ENCODE measurements around the gene AUTS2. TPM values are rescaled to one million over a fixed set of nuclear protein-coding genes. Genes with fewer than 3 reads are reported as not detected.

AUTS2 gene
- polyA plus RNA-seq, 4 donors: 69.8 to 109 (median 76.8) TPM

DNA sequence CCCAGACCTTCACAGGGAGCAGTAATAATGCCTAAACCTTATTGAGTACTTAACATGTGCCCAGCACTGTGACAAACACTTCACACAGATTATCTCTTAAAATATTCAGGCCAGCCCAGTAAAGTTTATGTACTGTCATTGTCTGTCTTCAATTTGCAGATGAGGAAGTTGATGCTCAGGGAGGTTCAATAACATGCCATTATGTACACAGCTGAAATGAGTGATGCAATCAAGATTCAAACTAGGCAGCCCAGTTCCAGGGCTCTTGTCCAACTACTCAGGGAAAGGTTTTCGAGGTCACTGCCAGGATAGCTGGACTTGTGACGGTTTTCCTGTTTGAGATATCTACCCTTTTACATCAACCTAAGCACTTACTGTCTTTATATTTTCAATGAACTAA lies 56.1 kb downstream of the AUTS2 start:
- DNase-seq (ENCODE audit: low read depth in 4 of 4, low spot score in 3 of 4): no peak

DNA sequence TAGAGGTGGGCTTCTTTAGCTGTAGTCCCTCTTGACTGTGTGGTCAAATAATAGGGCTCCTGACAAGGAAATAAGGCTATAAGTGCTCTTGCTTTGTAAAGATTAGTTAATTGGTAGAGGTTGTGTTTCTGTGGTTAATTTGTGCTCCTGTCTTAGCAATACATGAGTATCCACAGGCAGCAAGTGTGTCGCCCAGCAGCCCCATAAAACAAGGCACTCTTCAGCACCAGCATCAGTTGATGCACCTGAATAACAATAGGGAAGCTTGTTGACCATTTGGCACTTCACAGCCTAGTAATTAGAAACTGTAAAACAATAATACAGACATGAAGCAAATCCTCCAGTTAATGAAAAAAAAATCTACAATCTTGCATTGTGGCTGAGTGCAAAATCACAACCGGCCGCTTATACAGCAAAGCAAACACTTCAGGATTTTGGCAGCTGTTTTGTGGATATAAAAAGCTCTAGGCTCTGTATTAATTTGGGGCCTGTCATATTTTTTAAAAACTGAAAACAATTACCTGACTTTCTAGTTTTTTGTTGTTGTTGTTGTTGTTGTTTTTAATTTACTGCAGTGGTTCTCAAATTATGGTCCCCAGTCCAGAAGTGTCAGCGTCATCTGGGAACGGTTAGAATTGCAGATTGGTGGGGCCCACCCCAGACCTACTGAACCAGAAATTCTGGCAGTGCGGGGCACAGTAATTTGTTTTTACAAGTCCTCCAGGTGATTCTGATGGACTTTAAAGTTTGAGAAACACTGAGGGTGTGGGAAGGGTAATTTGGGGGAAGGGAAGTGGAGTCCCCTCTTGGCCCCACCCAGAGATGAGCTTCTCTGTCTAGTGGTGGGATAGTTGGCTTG lies 56.8 kb downstream of the AUTS2 start:
- no peak for DNase-seq (ENCODE audit: low read depth in 4 of 4, low spot score in 3 of 4)

DNA sequence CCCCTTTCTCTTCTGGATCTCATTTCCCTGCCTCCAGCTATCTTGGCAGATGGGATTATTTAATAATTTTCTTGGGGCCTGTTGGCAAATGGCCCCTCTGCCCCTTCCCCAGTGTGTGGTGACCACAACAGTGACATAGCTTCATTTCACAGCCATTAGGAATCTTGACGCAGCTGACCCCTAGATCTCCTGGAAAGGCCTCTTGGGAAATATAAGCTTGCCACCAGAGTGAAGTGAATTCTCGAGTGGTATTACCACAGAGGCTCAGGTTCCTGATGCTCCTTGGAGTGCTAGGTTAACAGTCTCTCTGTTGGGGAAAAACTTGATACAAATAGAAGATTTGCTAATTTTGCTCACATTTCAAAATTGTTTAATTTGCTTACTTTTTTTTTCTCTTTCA lies 57.8 kb downstream of the AUTS2 start:
- DNase-seq (ENCODE audit: low read depth in 4 of 4, low spot score in 3 of 4): no peak

DNA sequence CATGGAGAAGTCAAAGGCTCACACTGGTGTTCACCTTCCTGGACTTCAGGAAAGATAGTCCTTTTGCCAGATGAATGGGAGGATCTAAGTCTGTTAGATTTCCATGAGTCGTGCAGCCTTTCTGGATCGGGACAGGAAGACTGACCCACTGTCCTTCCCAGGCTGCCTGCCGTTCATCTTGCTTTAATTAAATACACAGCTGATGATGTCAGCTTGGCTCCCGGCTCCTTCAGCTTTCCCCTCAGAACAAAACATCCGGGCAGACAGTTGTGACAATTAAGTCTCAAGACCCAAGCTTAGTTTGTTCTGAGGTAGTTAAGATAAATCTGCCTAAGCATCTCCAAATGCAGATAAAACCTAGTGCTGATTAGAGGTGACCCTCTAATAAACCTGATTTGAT lies 58.6 kb downstream of the AUTS2 start:
- DNase-seq (ENCODE audit: low read depth in 4 of 4, low spot score in 3 of 4): no peak

DNA sequence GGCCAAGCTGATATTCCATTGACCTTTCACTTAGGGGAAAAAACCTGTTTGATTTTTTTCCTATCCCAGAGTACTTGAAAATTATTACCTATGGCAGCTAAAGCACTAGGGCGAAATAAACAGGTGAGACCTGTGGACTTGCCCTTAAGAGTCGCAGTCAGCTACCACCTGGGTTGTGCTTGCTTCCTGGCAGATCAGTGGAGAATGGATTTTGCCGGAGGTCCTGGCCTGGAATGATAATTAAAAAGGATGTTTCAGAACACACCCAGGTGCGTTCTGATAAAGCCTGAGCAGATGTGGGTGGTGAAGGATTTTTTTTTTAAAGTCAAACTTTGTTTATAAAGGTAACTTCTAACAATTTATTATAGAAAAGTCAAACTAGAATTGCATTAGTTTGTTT lies 59.1 kb downstream of the AUTS2 start:
- DNase-seq (ENCODE audit: low read depth in 4 of 4, low spot score in 3 of 4): no peak

DNA sequence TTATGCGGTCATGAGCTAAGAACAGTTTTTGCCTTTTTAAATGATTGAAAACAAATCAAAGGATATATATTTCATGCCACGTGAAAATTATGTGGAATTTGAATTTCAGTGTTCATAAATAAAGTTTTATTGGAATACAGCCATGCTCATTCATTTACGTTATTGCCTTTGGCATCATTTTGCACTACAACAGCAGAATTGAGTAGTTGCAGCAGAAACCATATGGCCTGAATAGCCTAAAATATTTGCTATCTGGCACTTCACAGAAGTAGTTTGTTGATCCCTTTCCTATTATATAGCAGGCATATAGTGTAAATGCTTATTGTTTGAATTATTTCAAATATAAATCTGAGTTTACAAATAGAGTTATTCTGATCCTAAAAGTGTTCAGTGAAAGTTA lies 59.7 kb downstream of the AUTS2 start:
- DNase-seq (ENCODE audit: low read depth in 4 of 4, low spot score in 3 of 4): no peak

DNA sequence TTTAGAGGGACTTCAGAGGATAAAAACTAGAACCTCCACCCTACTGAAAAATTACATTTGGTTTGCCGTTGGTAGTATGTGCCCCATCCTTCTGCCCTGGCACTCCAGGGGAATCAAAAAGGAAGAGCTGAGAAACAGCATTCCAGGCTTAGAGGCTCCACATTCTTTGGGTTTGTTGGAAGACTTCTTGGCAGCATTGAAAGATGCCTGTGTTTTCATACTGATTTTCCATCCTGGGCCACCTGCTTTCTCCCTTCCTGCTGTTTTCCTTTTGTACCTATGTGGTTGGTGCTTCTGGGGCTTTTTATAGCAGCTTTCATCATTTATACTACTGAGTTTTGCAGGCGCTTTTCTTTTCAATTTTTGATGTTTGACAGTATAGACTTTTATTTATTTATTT lies 61.7 kb downstream of the AUTS2 start:
- DNase-seq (ENCODE audit: low read depth in 4 of 4, low spot score in 3 of 4): no peak

DNA sequence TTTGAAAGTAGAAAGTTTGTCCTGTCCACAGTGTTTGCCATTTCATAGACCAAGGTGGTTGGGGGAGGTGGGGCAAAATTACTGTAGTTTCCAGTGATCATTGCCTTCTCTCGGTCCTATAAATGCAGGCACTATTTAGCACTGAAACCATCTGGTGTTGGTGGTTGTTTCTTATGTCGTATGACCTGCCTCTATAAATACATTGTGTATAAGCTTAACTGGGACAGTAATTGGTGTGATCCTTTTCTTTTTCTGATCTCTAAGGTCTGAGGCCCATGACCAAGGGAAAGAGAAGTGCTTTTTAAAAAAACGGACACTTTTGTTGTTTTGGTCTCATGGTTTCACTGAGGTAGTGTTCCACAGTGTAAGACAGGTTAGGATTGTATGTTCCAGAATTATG lies 63.1 kb downstream of the AUTS2 start:
- DNase-seq (ENCODE audit: low read depth in 4 of 4, low spot score in 3 of 4): no peak

DNA sequence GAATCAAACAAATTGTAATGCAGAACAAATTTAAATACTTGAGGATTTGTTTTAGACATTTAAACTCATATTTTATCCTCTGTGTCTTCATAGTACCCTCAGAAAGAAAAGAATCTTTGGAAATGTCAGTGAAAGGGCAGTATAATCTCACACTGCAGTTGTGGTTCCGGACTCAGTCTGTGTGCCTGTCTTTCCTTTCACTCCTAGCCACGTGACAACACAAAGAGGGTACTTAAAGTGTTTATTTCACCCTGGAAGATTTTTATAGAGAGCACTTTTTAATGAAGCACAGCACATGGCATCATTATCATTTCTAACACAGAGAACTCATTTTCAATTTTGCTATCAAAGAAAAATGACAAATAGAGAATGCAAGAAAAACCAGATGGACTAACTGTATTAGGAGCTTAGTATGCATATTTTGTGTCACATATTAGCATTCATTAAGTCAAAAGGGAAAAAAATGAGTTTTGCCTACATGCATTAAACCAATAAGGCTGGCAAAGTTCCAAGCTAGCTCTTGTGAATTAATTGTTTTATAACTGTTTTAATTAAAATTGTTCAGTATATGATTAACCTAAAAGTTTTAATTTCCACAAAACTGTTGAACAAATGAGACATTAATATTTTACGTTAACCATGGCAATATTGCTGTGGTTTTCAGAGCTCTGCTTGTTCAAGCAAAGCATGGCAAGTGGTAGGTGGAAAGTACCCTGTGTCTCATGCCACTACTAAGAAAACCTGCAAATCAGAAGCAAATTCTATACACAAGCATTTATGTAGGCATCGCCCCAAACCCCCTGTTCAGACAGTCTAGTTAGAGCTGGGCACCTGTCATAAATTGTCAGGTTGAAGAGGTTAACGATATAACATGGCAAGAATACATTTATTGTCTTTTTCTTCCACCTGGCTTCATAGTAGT lies 65.9 kb downstream of the AUTS2 start:
- no peak for DNase-seq (ENCODE audit: low read depth in 4 of 4, low spot score in 3 of 4)

DNA sequence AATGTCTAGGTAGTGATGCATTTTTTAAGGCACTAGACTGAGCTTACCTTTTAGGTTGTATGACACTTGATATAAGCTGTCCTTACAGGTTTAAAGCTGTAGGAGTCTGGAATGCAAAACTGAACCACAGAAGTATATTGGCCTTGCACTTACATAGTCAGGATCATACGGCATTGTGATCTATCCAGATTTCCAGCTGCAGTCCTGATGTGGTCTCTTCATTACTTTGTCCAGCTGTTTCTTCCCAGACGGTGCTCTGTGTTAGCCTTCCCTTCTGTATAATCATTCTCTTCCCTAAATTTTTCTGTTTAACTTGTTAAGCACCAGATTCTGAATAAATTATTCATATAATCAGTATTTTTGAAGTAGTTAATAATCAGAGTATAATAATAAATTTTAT lies 67.1 kb downstream of the AUTS2 start:
- no peak for DNase-seq (ENCODE audit: low read depth in 4 of 4, low spot score in 3 of 4)

DNA sequence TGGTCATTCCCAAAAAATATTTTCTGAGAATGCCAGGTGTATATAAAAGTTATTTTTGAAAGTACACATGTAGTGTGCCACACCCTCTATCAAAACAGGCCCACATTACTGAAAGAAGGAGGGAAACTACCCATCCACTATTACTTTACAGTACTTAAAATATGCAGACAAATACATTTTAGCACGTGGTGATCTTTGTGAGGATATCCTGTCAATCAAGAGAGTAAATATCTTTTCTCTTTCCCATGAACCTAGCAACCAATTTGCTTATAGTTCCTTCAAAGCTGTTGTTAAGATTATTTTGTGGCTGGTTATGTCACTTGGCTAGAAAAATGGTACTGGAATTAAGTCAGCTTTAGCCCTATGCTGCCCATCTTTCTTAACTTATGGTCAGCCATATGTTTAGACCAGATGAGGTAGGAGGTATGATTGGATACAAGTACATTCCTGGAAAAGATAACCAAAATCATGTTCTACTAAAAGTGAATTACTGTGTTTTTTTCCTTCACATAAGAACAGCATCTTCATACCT lies 70.1 kb downstream of the AUTS2 start:
- no peak for DNase-seq (ENCODE audit: low read depth in 4 of 4, low spot score in 3 of 4)

DNA sequence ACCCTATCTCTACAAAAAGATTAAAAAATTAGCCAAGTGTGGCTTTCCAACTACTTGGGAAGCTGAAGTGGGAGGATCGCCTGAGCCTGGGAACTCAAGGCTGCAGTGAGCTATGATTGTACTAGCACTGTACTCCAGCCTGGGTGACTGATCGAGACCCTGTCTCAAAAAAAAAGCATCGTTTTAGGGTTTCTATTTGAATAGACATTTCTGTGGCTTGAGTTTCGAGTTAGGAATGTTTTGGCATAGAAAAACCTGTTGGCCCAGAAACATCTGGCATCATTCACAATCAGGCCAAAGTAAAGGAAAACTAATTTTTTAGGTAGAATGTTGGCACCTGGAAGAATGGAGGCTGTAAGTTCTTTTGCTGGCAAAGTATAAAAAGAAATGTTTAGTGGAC lies 72.4 kb downstream of the AUTS2 start:
- DNase-seq (ENCODE audit: low read depth in 4 of 4, low spot score in 3 of 4): no peak

DNA sequence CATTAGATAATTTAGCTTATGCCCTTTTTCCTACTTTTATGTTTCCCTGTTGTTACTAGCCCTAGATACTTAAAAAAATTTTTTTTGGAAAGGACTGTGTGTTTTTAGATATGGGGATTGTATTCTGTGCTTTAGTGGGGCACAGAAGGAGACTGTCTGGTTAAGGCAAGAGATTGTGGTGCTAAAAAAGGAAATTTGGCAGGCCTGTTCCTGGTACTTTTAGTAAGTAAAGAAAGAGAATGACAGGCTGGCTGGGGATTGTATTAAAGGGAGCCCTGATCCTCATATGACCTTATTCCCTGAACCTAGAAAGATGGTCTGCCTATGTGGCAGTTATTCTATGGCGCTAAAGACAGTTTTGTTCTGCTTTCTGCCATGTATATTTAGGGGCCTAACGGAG lies 74.8 kb downstream of the AUTS2 start:
- DNase-seq (ENCODE audit: low read depth in 4 of 4, low spot score in 3 of 4): no peak

DNA sequence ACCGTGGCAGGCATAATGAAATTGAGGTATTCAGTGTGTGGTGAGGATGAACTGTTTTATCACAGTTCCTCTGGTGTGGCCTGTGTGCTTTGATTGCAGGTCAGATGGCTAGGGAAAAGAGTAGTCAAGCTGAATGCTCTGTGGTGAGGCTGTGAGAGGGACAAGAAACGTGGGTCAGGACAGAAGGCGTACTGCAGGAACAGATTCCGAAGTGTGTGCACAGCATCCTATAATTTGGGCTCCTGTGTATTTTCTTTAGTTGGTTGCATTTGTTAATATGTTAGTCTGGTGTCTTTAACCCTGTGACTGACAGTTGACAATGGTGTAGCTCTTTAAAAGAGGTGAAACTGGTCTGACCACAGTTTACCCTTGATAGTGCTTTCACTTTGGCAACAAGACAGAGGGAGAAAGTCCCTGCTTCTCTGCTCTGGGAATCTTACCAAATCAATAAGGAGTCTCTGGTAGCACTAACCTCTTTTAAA lies 76.5 kb downstream of the AUTS2 start:
- DNase-seq (ENCODE audit: low read depth in 4 of 4, low spot score in 3 of 4): no peak

DNA sequence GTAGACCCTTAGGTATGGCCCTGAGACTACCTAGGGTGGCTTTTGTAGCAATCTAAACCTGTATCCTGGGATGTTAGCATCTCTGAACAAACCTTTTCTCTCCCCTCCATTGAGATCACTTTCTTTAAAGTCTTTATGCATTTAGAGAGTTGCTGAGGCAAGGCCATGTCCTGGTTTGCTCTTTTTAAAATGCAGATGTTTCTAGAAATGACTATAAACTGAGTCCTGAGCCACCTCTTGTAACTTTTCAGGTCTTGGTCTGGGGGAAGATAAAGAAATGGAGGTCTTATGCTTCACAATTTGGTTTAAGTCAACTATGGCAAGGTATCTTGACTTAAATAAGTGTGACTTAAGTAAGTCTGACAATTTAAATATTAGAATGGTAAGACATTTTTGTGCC lies 78.0 kb downstream of the AUTS2 start:
- DNase-seq (ENCODE audit: low read depth in 4 of 4, low spot score in 3 of 4): no peak

DNA sequence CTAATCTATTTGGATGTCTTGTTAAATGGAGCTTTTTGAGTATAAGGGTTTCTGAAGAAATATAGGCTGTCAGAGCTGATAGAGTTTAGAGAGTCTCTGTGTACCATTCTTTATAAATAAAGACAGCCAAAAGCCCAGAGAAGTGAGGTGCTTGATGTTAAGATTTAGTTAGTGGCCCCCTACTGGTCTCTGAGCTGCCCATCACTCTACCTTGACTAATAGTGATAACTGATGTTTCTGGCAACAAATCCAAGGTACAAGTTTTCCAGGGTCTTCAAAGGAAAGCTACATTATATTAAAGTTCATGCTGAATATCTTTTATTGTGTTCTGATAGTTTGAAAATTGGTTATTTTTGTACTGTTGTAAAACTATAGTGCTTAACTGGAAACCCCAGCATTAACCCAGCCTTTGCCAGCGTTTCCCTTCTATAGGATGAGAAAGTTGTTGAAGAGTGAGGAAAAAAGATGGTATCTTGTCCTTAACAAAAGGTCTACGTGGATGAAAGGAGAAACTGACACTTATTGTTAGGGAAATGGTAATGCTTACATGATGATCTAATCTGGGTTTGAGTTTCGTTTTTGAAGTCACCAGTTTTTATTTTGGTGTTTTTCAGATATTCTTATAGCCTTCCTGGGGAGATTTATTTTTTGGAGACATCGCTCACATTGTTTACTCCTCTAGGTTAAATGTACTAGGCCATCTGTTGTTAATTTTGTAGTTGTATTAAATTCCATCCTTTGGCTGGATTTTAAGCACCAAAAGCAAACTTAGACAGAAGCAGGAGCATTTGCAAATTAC lies 79.0 kb downstream of the AUTS2 start:
- DNase-seq (ENCODE audit: low read depth in 4 of 4, low spot score in 3 of 4): no peak

DNA sequence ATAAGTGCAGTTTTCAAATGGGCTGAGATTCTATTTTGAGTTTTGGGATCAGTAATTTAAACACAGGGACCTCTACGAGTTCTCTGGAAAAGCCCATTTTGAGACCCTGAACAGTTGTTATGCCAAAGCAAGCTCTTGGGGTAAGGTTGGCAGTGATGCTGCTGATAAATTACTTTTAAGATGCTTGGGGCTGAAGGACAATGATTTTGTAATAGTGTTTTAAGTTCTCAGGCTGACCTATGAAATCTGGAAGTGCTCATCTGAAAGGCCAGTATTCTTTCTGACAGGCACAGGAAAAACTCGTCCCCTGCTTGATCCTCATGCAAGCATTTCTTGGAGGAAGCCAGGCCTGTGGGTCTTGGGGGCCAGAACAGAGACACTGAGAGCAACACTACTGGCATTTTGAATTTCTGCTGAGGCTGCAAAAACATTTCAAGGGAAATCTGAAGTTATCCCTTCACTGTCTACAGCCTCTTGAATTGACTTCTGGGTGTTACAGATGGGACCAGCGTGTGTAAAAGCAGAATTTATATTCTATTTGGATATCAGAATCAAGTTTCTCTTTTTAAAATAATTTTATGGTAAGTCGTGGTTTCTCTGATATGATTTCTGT lies 79.7 kb downstream of the AUTS2 start:
- DNase-seq (ENCODE audit: low read depth in 4 of 4, low spot score in 3 of 4): no peak

DNA sequence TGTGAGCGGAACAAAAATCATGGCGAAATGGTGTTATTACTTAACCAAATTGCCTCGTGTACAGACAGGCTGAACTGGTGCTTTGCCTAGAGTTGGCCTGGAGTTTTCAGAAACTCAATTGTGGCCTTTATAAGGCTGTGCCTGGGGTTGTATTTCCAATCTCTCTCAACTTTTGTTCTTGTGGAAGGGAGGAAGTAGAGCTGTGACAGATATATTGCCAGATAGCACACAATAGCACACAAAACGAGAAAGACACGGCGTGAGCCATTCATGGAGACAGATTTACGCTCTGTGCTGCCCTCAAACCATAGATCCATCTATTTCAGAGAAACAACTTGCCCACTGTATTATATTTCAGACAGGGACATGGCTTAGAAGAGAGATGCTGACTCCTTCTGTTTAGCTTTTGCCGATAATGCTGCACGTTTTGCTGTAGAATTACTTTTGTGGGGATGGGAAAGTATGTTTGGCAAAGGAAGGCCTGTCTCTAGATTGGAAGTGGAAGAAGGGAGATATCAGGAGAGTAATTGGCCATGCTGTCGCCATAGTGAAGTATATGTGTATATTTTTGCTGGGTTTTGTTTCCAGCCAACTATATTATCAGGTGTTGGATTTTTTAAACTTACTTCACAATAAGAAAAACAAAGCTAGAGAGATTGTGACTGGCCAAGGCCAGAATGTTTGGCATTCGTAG lies 80.4 kb downstream of the AUTS2 start:
- peak in 3 of 4 donors; percentile 36 to 56 (median 46) for DNase-seq (ENCODE audit: low read depth in 4 of 4, low spot score in 3 of 4)

DNA sequence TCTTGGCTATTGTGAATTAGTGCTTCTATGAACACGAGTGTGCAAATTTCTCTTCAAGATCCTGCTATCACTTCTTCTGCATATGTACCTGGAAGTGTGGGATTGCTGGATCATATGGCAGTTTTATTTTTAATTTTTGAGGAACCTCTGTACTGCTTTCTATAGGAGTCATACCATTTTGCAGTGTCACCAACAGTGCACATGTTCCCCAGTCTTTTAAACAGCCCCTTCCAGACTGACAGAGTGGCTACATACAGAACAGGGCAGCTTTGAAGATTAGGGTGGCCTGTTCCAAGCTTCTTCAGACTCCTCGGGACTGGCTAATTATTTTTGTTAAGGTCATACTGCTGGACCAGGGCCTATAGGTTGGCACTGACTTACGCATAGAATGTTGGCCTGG lies 82.9 kb downstream of the AUTS2 start:
- DNase-seq (ENCODE audit: low read depth in 4 of 4, low spot score in 3 of 4): no peak

DNA sequence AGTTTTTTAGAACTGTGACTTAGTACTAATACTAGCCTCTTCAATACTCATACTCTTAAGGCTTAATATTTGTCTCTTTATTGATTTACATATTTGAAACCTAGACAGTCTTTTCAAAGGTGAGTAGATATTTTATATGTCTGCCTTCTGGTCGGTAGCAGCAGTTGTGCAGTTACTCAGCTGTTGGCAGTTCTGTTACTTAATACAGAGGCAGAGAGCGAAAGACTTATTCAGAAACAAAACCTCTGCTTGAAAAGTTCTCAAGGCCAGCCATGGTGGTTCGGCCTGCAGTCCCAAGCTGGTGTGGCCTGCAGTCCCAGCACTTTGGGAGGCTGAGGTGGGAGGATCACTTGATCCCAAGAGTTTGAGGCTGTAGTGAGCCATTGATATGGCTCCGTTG lies 84.2 kb downstream of the AUTS2 start:
- DNase-seq (ENCODE audit: low read depth in 4 of 4, low spot score in 3 of 4): no peak

Data from left renal pelvis (tissue), 4 donors.